GM21515 (cell line): ENCODE measurements around the gene RBM22.
"Not testable (repeated sequence)": the region's sequence is repeated elsewhere in the genome, so short reads cannot be mapped to it uniquely, and the experiment has no call there.

Source experiments
- ATAC-seq: cut with Tn5 transposase; IDR thresholded peaks from one replicate; pipeline ENCODE4 v1.9.1; 2021; ENCODE audit not compliant: unreplicated experiment

Gene RBM22

GRCh38 chr5:150700594-150701377, at the start of gene RBM22:
RBM22 (minus strand) TSS chr5:150701062; CDS start chr5:150700985, 77 bp downstream.
- ATAC-seq: peak; percentile 97

GRCh38 chr5:150750469-150750868, 49.6 kb upstream of the RBM22 start:
- ATAC-seq: no peak

GRCh38 chr5:150743142-150743488, 42.3 kb upstream of the RBM22 start:
- not testable (repeated sequence) for ATAC-seq

- ATAC-seq: not testable (repeated sequence)
Observed at GRCh38 chr5:150742455-150743141, 41.7 kb upstream of the RBM22 start.

- no peak for ATAC-seq
Observed at GRCh38 chr5:150740992-150741391, 40.1 kb upstream of the RBM22 start.

GRCh38 chr5:150738862-150739261, 38.0 kb upstream of the RBM22 start:
- no peak for ATAC-seq

GRCh38 chr5:150734579-150735384, 33.9 kb upstream of the RBM22 start:
- ATAC-seq: peak; percentile 83

- ATAC-seq: no peak
Observed at GRCh38 chr5:150731669-150732242, 30.9 kb upstream of the RBM22 start.

GRCh38 chr5:150729859-150730258, 29.0 kb upstream of the RBM22 start:
- ATAC-seq: no peak

GRCh38 chr5:150723845-150724244, 23.0 kb upstream of the RBM22 start:
- ATAC-seq: no peak

GRCh38 chr5:150710165-150710564, 9.3 kb upstream of the RBM22 start:
- no peak for ATAC-seq

- no peak for ATAC-seq
Observed at GRCh38 chr5:150706776-150707390, 6.0 kb upstream of the RBM22 start.

GRCh38 chr5:150703762-150704161, 2.9 kb upstream of the RBM22 start:
- ATAC-seq: no peak

GRCh38 chr5:150700246-150700593, 642 bp downstream of the RBM22 start:
- no peak for ATAC-seq

- ATAC-seq: no peak
Observed at GRCh38 chr5:150694612-150695011, 6.2 kb downstream of the RBM22 start.

- ATAC-seq: no peak
Observed at GRCh38 chr5:150692276-150692675, 8.6 kb downstream of the RBM22 start.

GRCh38 chr5:150690760-150691159, 10.1 kb downstream of the RBM22 start:
- no peak for ATAC-seq

- ATAC-seq: no peak
Observed at GRCh38 chr5:150689120-150689519, 11.7 kb downstream of the RBM22 start.

- ATAC-seq: no peak
Observed at GRCh38 chr5:150676578-150676977, 24.3 kb downstream of the RBM22 start.

- no peak for ATAC-seq
Observed at GRCh38 chr5:150675069-150675468, 25.8 kb downstream of the RBM22 start.

GRCh38 chr5:150674341-150674821, 26.5 kb downstream of the RBM22 start:
- no peak for ATAC-seq
